Lung (tissue), 12 donors: ENCODE results near the gene GNAZ. TPM values are rescaled to one million over a fixed set of nuclear protein-coding genes. Genes with fewer than 3 reads are reported as not detected.

Source experiments
- ATAC-seq: fragments of 200-7000 bp; cut with Tn5 transposase; one replicate; pipeline ENCODE4 v1.9.1; 2020; ENCODE audit warnings: moderate number of reproducible peaks; ENCODE audit not compliant: insufficient read depth, low FRiP score
- DNase-seq, 3 donors: peaks; one replicate each; pipeline ENCODE4 v3.0.0-alpha.2; 2013 to 2017
- H3K27ac ChIP-seq, 2 donors: one replicate each; pipeline ENCODE4 v1.5.1; 2013; ENCODE audit warnings: mild to moderate bottlenecking in 2 of 2, moderate library complexity in 2 of 2, control low read depth in 1 of 2, inconsistent platforms in 1 of 2, low read depth in 1 of 2, low read length in 1 of 2
- H3K27me3 ChIP-seq, 3 donors: one replicate each; pipeline ENCODE4 v1.5.1; 2013; ENCODE audit warnings: low read length in 2 of 3; ENCODE audit not compliant: control insufficient read depth in 3 of 3, insufficient read depth in 3 of 3
- H3K36me3 ChIP-seq, 4 donors: one replicate each; pipeline ENCODE4 v1.5.1; 2013; ENCODE audit warnings: low read length in 4 of 4, mild to moderate bottlenecking in 1 of 4, moderate library complexity in 1 of 4; ENCODE audit not compliant: control insufficient read depth in 4 of 4, insufficient read depth in 4 of 4
- H3K4me1 ChIP-seq, 5 donors: one replicate each; pipeline ENCODE4 v1.5.1; 2013; ENCODE audit warnings: low read length in 5 of 5, mild to moderate bottlenecking in 2 of 5, moderate library complexity in 1 of 5; ENCODE audit not compliant: control insufficient read depth in 5 of 5, insufficient read depth in 5 of 5
- H3K4me3 ChIP-seq: one replicate; pipeline ENCODE4 v1.5.1; 2013; ENCODE audit warnings: mild to moderate bottlenecking, control low read depth, moderate library complexity
- H3K9ac ChIP-seq, 2 donors: one replicate each; pipeline ENCODE4 v1.5.1; 2013; ENCODE audit warnings: low read length in 2 of 2, control low read depth in 1 of 2; ENCODE audit not compliant: insufficient read depth in 1 of 2
- H3K9me3 ChIP-seq, 4 donors: one replicate each; pipeline ENCODE4 v1.5.1; 2013; ENCODE audit warnings: low read length in 3 of 4, mild to moderate bottlenecking in 1 of 4, moderate library complexity in 1 of 4; ENCODE audit not compliant: control insufficient read depth in 4 of 4, insufficient read depth in 3 of 4
- CTCF ChIP-seq: IDR thresholded peaks from 2 replicates; pipeline ENCODE4 v1.5.1; 2012; ENCODE audit warnings: mild to moderate bottlenecking; ENCODE audit errors: control extremely low read depth, extremely low read depth
- WGBS, 2 donors: extraction: QIAGEN DNeasy Blood & Tissue Kit; methylation state at CpG; one replicate each; pipeline ENCODE4 v1.1.7; 2013; 5-methylcytosine and 5-hydroxymethylcytosine counted together
- polyA plus RNA-seq, 2 donors: library from polyadenylated mRNA; stranded (reverse); fragments of 200-250 nt; gene quantifications; one replicate each; pipeline ENCODE4 v1.2.1, GENCODE V29; 2013
- total RNA-seq, 2 donors: library from RNA; depleted of rRNA in 1 of 2; stranded (reverse); fragments of >200 nt in 1 of 2; gene quantifications; one replicate each; pipeline ENCODE4 v1.2.1, GENCODE V29; 2014 to 2021
- donor health status: control.
- donor health status: control.
- donor health status: Bipolar disorder and iron deficiency.
- donor health status: healthy.
- donor health status: DM: yes; HTN: yes; CAD: no.

GNAZ gene
- total and polyA plus RNA-seq, 4 donors, result 0.77 to 5.0 (median 2.3) TPM

DNA sequence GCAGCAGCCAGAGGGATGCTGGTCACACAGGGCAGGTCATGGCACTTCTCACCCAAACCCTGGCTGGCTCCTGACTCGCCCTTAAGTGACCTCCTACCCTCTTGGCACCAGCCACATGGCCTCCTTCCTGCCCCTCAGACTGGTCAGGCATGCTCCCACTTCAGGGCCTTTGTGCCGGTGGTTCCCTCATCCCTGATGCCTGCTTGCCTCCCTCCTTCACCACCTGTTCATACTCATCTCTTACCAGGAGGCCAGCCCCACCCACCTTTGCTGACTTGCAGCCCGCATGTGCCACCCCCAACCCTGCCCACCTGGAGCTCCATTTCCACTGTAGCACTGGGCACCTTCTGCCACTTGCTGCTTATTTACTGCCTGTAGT is 20.1 kb downstream of the GNAZ start:
- no peaks in the 10 kb centered on the region for H3K36me3 ChIP-seq
- H3K27ac ChIP-seq, result no peak overlapping the region
- ATAC-seq (no peak), DNase-seq (no peak)
- H3K27me3 ChIP-seq, result no peaks in the 10 kb centered on the region
- 73 to 91% methylated on average over 3 of the region's 3 CpGs for WGBS, 2 donors
- no peak overlapping the region for H3K4me3 ChIP-seq
- TF ChIP-seq CTCF, result no peak
- H3K9me3 ChIP-seq, result peaks cover 0 to 4% (median 0%) of the 10 kb centered on the region in 4 donors
- H3K4me1 ChIP-seq, result no peaks in the 10 kb centered on the region
- no peak overlapping the region for H3K9ac ChIP-seq

GRCh38 chr22:23091760-23092159 is 21.4 kb downstream of the GNAZ start:
- Histone ChIP-seq H3K4me1 (no peaks in the 10 kb centered on the region), H3K9me3 (peaks cover 0 to 4% (median 0%) of the 10 kb centered on the region in 4 donors), H3K27me3 (no peaks in the 10 kb centered on the region), H3K27ac (no peak overlapping the region), H3K9ac (no peak overlapping the region), H3K36me3 (no peaks in the 10 kb centered on the region), H3K4me3 (no peak overlapping the region)
- WGBS, 2 donors, result 86 to 90% methylated on average over 2 of the region's 2 CpGs
- TF ChIP-seq CTCF, result no peak
- no peak for DNase-seq
- no peak for ATAC-seq

- Histone ChIP-seq H3K4me3 (no peak overlapping the region), H3K9me3 (peaks cover 0 to 4% (median 0%) of the 10 kb centered on the region in 4 donors), H3K27me3 (no peaks in the 10 kb centered on the region), H3K36me3 (no peaks in the 10 kb centered on the region), H3K4me1 (no peaks in the 10 kb centered on the region), H3K27ac (no peak overlapping the region), H3K9ac (no peak overlapping the region)
- TF ChIP-seq CTCF, result no peak
- DNase-seq, result no peak
- WGBS, 2 donors, result 92 to 94% methylated on average over 13 of the region's 13 CpGs
- ATAC-seq, result no peak
Observed at GRCh38 chr22:23092217-23092955, 22.1 kb downstream of the GNAZ start.
